Transverse colon (tissue), 3 donors: ENCODE results near the gene UMPS.

Experiments
- CTCF ChIP-seq, 5 experiments: fragments of 200-600 bp in 3 of 5; fragments of 450-650 bp in 2 of 5; sonication (generic) in 3 of 5; IDR thresholded peaks; 1 replicate in 2 of 5; 2 replicates in 3 of 5; pipeline ENCODE4 v1.5.1; 2016 to 2017; ENCODE audit warnings: antibody characterized with exemption in 5 of 5, inconsistent platforms in 3 of 5, mild to moderate bottlenecking in 2 of 5, moderate library complexity in 1 of 5
- POLR2A ChIP-seq: fragments of 450-650 bp; IDR thresholded peaks from one replicate; pipeline ENCODE4 v1.6.1; 2016; ENCODE audit warnings: antibody characterized with exemption, mild to moderate bottlenecking, moderate library complexity

GRCh38 chr3:124747111-124747981 lies 17.1 kb downstream of the UMPS start:
- TF ChIP-seq POLR2A (no peak), CTCF (IDR thresholded peaks at IDR 0.05) (no peak)
